ENCODE data around the gene ELF4.
A peak's percentile ranks its signal among the peaks of the same experiment; 100 is the strongest.
"Not testable (repeated sequence)": the region's sequence is repeated elsewhere in the genome, so short reads cannot be mapped to it uniquely, and the experiment has no call there.

The ELF4 gene

DNA sequence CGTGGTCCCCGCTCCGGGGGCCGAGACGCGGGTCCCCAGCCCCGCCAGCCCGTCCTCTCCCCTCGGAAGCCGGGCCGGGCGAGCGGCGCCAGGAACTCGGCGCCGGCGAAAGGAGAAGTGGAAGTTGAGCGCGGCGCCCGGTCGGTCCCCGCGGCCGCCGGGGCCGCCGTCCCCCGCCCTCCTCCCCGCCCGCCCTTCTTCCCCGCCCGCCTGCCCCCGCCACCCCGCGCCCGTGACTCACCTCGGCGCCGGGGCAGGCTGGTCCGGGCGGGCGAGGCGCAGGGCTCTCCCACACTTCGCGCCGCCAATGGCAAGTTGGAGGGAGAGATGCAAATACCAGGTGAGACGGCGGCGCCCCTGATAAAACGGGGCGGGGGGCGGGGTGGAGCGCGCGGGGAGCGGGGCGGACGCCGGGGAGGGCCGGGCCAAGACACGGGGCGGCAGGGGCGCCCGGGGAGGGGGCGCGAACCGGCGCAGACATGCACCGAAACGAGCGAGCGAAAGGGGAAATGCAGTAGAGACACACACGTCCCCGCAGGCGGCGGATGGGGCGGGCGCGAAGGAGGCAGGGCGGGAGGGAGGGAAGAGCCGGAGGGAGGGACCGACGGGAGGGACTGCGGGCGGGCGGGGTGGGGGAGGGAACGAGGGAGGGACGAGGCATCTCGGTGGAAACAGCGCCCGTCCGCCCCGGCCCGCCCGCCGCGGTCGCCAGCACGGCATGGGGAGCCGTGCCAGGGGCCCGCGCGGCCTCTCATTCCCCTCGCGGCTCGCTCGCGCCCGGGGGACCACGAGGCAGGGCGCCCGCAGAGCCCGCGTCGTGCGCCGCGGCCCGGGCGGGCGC, at the start of gene ELF4:
Gene ELF4, minus strand, starts transcription at position 119 of the 841 bp plus-strand sequence. CDS start 29,167 bp downstream, outside the sequence.
- peak; percentile 69 for DNase-seq

DNA sequence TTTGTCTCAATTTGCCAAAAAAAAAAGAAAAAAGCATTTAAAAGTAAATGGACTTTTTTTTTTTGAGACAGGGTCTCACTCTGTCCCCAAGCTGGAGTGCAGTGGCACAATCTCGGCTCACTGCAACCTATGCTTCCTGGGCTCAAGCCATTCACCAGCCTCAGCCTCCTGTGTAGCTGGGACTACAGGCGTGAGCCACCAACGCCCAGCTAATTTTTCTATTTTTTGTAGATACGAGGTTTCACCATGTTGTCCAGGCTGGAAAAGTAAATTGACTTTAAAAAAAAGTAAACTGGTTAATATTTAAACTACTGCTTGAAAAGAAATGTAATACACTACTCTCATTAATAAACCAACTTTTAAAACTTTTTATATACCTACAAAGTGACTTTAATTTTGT, 49.5 kb upstream of the ELF4 start:
- no peak for DNase-seq

DNA sequence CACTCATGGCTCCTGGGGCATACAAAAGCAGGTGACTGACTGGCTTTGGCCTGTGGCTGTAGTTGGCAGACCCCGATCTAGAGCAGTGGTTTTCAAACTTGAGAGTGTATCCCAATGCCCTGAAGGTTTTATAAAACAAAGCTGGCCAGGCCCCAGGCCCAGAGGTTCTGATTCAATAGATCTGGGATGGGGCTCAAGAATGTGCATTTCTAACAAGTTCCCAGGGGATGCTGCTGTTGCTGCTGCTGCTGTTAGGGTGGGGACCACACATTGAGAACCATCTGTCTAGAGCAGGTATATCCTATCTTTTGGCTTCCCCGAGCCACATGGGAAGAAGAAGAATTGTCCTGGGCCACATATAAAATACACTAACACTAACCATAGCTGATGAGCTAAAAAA, 48.0 kb upstream of the ELF4 start:
- no peak for DNase-seq

DNA sequence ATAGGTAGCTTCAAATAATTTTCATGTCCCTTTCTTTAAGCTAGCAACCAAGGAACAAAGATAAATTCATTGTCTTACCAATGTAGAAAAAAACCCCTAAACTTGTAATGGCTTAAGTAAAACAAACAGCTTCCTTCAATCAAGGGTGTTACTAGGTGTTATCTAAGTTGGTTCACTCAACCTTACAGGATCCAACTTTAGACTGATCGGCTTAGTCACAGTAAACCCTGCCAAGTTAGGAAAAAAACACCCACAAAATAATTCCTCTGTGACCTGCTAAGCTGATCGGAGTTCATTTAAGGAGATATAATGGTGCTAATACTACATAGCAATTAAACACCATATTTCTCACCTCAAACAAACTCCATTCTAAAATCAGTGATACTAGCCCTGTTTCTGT, 45.3 kb upstream of the ELF4 start:
- DNase-seq: no peak

DNA sequence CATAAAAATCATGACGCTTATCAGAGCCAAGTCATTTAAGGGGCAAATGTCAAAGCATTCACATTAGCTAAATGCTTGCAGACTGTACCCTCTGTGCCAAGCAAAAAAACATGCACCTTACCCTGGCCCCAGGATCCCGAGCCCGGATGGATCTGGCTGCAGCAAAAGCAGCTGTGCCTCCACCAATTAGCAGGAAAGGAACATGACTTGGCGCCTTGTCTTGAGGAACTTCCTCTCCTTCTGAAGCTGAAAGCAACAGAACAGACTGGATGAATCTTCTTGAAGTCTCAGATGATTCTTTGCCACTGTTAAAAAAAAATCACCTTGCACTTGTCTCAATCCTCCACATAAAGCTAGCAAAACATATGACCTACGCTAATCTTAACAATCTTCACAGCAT, 37.3 kb upstream of the ELF4 start:
- no peak for DNase-seq

DNA sequence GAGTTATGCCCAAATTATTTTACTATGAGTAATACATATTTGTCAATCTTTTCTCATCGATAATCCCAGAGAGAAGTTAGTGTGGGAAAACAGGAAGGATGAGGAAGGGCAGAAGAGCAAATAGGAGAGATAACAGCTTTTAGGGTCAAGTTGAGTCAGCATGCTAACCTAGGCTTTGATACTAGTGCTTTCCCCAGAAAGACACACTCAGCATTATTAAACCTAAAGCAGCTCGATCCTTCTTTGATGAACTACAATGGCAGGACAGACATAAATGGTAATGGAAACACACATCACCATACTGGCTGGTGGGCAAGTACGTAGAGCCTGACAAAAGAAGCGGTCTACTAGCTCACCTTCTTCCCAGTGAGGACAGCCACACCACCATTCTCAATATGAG, 34.8 kb upstream of the ELF4 start:
- no peak for DNase-seq

DNA sequence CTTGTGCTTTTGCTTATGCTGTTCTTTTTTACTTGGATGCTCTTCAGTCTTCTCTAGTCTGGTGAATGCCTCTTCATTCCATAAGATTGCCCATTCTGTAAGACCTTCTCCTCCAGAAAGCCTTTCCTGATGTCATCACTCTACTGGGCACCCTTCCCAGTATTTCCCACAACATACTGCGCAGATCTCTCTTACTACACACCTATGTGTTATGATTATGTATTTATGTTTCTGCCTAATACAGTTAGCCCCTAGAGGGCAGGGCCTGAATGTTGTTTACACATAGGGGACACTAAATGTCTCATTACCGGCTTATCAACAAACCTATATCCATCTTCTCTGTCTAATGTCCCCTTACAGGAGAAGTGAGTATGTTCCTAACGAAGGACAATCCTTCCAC, 34.2 kb upstream of the ELF4 start:
- no peak for DNase-seq

DNA sequence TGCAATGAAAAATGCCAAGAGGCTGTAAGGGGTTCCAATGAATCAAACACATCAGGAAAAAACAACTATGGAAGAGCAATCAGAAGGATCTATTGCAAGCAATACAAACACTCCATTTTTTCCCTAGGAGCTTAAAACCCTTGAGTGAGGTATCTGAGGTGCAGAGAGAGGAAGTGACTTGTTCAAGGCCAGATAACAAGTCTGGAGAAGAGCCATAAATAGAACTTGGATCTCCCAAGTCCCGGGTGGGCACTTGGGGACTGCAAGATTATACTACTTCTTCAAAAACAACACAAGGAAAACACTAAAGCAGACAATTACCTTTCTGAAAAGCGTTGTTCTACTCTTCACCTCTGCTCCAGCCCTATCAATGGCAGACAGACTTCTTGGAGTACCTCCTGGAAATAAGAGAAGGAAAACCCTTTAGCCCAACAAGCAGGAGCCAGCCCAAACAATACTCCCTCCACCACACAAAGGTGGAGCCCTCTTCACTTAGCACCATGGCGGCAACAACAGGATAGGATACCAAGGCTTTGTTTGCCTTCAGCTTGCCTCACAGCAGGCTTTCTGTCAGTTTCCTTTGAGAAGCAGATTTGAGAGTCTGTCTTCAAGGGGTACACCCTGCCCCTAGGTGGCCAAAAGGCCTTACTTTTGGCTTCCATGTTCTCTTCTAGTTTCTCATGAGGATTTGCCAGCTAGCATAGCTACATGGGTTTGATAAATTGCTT, 29.3 kb upstream of the ELF4 start:
- DNase-seq: no peak

DNA sequence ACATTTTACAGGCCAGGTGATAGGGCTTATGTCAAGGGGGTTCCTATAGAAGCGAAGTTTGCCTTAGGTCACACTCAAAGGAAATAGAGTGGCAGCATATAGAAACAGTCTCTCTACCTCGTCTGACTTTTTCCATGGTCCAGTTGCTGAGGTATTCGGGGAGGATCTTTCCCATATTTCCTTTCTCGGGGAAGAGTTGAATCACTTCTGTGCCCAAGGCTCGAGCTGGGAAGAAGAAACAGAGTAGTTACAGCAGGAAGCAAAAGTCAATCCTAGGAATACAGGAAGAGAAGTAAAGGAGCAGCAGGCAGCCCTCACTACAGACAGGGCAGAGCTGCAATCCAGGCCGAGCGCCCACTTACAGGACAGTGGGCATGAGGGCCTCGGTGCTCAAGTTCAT, 26.7 kb upstream of the ELF4 start:
- no peak for DNase-seq

DNA sequence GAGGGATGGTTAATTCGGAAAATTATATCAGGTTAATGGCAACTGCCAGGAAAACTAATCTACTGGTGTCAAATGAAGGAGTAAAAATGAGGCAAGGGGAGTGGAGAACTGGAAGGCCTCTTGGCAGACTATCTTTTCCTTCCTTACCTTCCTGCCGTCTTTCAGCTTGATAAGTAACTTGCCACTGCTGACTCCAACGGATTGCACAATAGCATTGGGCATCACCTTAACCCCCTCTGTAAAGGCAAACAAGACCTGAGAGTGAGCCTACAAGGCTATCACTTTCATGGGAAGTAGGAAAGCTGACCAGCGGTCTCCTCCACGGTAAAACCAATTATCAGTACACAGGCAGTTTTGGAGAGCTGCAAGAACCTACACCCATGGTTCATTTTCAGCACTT, 26.2 kb upstream of the ELF4 start:
- no peak for DNase-seq

DNA sequence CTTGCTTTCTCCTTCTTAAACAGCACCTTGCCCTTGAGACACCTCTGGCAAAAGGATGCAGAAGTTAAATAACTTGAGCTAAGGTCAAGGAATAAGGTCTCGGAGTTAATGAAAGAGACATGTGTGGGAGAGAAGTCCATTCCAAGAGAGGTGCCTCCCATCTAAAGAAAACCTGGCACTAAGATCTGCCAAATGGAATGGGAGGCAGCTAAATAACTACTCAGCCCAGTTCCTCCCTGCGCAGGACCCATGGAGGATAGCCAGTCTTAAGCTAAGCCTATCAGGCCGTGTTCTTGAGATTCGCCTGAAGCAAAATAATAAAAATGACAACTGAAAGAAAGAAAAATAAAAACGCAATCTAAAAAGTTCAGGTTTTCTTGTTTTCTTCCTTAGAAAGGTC, 20.7 kb upstream of the ELF4 start:
- DNase-seq: no peak

DNA sequence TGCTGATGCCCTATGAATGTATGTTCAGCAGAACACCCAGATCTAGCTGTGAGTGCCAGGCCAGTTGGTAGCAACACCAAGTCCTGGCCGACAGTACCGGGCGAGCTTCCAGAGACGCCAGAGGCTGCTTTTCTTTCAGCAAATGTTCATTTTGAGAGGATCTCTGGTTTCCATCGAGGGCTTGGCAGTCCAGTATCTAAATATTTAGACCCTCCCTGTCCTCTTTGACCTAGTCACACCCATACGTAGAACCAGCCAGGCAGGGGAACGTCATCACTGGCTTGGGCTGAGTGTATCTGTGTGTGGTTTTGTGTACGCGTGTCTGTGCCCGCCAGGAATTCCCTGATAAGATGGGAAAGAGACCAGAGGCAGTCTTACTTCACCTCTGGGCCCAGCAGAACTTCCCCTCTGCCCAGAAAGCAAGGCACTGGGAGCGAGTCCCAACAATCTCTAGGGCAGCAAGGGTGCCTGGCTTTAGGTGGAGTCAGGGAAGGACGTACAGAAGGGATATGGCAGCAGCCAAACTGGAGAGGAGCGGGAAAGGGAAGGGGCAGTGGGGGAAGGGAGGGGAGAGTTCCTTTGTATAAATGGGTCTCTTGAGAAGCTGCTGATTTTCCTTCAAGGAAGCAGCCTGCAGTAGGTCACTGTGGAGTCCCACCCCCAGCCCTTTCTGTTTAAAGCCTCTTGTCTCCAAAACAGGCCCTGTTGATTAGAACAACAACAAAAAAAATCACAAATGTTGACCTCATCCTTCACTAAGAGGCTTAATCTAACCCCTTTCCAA, 15.0 kb upstream of the ELF4 start:
- DNase-seq: no peak

DNA sequence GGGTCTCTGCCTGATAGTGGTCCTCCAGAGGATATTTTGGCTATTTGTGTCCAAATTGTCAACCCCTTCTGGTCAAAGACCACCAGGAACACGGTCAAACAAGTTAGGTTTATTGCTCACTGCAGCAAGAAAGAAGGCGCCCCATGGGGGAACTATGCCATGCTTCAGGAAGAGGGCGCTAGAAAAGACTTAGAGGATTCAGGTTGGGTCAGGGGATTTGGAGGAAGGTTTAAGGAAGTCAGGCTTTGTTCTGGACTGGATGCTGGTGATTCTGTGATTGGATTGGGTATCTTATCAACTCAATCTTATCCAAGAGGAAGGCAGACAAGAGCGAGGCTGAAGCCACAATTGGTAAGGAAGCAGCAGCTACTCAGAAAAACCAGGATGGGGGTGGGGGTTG, 14.3 kb upstream of the ELF4 start:
- DNase-seq: no peak

DNA sequence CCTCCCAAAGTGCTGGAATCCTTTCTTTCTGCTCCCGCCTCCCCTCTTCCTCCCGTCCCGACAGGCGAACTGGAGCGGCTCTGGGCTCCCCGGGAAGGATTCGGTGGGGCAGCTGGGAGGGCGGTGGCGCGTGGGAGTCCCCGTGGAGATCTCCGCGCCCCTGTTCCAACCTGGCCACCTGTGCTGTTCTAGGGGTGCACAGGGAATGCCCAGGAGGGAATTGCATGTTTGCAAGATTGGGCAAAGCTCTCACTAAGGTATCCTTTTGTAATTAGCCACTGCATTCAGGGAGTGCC, 11.2 kb upstream of the ELF4 start:
- no peak for DNase-seq

DNA sequence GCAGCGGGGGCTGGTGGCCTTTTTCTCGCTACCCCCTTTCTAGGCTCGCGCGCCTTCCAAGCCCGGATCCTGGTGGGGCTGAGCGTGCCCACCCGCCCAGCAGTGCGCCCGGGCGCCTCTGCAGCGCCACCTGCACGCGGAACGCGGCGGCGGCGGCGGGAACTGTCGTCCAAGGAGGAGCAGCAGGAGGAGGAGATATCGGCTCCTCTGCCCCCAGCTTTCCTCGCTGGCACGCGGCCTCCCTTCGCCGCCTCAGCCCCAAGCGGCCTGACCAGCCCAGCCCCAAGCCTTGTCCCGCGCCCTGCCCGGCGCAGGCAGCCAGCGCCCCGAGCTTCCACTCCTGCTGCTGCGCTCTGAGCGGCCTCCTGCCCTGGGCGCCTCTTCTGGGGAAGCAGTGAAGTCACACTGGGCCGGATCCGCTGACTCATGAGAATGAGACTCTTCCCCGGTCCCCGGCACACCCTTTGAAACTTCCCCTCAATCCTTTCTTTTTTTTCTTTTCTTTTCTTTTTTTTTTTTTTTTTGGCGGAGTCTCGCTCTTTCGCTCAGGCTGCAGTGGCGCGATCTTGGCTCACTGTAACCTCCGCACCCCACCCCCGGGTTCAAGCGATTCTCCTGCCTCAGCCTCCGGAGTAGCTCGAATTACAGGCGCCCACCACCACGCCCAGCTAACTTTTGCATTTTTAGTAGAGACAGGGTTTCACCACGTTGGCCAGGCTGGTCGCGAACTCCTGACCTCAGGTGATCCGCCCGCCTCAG, 10.6 kb upstream of the ELF4 start:
- DNase-seq: peak; percentile 77

DNA sequence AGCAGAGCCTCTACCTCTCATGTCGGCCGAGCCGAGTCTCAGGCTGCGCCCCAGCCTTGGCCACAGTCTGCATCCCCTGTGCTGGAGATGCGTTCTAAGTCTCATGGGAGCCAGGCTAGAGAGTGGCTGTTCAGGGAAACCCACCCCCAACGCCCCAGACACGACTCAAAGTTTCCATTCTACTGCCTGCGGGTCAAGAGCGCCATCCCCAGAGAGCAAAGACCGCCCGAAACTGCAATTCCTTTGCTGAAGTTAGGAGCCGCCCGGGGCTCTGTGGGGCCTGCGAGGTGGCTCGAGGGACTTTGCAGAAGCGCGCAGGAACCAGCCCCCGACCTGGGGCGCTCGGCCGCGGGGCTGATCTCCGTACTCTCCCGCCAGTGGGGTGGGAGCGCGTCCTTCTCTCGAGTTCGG, 10.0 kb upstream of the ELF4 start:
- peak; percentile 31 for DNase-seq

DNA sequence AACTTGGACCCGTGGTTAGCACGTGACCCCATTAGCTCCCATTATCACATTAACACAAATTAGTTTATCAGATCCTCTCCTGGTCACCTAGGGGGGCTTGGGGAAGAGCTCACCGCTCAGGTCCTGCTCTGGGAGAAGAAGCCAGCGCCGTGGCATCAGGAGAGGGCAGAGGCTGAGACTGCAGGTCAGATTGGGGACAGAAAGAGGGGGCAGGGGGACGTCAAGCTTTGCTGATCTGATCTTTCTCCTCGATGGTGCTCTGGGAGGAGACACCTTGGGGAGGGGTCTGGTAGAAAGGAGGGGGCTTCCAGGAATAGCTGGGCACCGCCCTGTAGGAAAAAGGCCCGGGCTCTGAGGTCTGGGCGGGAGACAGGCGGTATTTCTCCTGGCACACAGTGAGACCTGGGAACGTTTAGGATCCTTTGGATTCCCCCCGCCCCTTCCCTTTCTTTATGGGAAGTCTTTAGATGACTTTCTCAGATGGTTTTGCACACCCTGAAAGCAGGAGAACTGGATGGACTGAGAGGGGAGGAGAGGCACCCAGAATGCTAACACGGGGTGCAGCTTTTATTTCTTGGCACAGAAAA, 9.1 kb upstream of the ELF4 start:
- no peak for DNase-seq

DNA sequence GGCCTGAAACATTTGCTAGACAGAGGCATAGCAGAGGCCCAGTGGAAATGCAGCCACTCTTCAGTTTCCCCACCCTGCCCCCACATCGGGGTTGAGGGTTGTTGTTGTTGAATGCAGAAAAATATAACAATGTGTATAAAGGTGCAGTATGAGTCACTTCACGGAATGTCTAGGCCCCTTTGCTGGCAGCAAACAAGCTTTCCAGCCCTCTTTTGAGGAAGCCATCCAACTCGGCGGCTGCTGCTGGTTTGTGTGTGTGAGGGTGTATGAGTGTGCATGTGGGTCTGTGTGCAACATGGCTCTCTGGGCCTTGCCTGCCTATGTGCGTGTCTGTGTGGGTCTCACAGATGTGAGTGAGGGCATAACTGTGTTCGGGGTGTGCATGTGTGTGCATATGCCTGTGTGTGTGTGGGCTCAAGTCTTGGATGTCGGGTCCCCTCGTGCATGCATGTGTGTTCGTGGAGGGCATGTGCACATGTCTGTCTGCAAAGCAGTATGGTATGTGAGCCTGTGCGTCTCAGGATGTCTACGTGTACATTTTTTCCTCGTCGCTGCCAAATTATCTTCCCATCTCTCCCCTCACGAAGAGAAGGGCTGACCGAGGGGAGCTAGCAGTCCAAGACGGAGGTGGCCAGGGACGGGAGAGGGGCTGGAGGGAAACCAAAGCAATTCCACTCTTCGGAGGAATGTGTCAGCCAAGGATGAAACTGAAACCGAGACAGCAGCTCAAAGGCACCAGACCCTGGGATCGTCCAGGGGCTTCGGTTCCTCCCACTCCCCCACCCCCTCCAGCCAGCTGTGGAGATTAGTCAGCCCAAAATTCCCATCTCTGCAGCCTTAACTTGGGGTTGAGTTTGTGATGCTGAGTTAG, 8.4 kb upstream of the ELF4 start:
- DNase-seq: peak; percentile 11

DNA sequence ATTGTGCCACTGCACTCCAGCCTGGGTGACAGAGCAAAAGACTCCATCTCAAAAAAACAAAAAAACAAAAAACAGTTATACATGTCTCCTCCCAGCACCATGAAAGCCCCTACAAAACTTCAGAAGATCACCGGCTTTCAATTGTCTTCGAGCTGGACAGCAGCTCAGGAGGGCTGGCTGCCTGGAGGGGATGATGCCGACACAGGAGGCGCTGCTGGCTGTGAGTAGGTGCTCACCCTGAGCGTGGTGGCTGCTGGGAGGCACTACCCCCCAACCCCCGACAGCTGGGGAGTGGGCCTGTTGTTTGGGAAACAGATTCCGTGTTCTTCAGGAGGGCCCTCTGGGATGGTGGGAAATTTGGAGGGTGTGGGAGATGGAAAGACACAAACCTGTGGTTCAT, 6.9 kb upstream of the ELF4 start:
- no peak for DNase-seq

DNA sequence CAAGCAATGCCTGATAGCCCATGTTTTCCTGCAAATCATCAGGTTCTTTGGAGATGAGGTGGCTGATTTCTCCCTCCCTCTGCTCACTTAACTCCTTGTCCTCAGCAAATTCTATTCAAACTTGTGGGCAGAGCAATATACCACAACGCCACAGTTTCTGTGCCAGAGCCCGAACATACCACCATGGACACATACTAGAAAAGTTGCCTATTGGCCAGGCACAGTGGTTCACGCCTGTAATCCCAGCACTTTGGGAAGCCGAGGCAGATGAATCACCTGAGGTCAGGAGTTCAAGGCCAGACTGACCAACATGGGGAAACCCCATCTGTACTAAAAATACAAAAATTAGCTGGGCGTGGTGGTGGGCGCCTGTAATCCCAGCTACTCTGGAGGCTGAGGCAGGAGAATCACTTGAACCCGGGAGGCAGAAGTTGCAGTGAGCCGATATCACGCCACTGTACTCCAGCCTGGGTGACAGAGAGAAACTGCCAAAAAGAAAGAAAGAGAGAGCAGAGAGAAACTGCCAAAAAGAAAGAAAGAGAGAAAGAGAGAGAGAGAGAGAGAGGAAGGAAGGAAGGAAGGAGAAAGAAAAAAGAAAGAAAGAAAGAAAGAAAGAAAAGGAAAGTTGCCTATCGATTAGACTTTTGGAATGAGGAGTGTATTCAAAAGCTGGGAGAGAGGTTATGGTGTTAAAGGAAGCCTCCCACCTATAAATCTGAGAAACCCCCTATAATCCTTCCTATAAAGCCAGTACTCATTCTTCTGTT, 5.0 kb upstream of the ELF4 start:
- DNase-seq: not testable (repeated sequence)

DNA sequence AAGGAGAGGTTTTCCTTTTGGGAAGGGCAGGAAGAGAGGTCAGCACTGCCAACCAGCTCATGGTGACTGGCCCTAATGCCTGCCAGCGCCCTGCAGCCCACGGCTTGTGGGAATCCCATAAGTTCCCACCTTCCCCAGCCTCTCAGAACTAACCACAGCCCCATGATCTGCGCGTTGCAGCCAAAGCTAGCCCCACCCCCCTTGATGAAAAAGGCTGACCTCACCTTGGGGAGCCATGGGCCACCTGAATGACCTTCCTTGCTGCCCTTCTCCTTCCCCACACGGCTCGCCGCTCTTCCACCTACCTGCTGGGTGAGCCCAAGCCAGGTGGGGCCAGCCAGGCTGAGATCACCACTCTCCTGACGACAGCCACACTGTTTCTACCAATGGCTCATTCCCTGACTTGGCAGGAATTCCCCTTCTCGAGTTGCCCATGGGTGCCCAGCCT, 3.9 kb upstream of the ELF4 start:
- DNase-seq: no peak
